K562 (cell line): ENCODE results near the gene AP3M1. TPM values are rescaled to one million over a fixed set of nuclear protein-coding genes. Genes with fewer than 3 reads are reported as not detected.
A peak's percentile ranks its signal among the peaks of the same experiment; 100 is the strongest.

Experiments used
- ARID3A ChIP-seq: IDR thresholded peaks from 2 replicates; pipeline ENCODE4 v1.6.1; 2012; ENCODE audit warnings: low read depth, low read length, improper control_type of control experiment, borderline replicate concordance
- BDP1 ChIP-seq: IDR thresholded peaks from 3 replicates; pipeline ENCODE4 v1.6.1; 2011; ENCODE audit not compliant: insufficient read length, insufficient read depth
- CC2D1A ChIP-seq: fragments of 450-650 bp; IDR thresholded peaks from 2 replicates; pipeline ENCODE4 v1.6.1; 2017; ENCODE audit warnings: mild to moderate bottlenecking
- CEBPB ChIP-seq: fragments of 450-650 bp; IDR thresholded peaks from 2 replicates; pipeline ENCODE4 v1.6.1; 2016; ENCODE audit warnings: missing genetic modification characterization, missing compliant biosample characterization
- EHMT2 ChIP-seq: fragments of 450-650 bp; IDR thresholded peaks from 2 replicates; pipeline ENCODE4 v1.6.1; 2018; ENCODE audit warnings: antibody characterized with exemption
- HOXB6 ChIP-seq: fragments of 250-450 bp; sonication (Bioruptor Pico); IDR thresholded peaks from 2 replicates; pipeline ENCODE4 v1.5.1; 2022; ENCODE audit warnings: mild to moderate bottlenecking, borderline replicate concordance
- IFI16 ChIP-seq: fragments of 250-450 bp; sonication (Bioruptor Pico); IDR thresholded peaks from 2 replicates; pipeline ENCODE4 v2.1.2; 2022; ENCODE audit warnings: mild to moderate bottlenecking, inconsistent platforms
- MAFK ChIP-seq: IDR thresholded peaks from 2 replicates; pipeline ENCODE4 v1.6.1; 2011; ENCODE audit warnings: low read length, improper control_type of control experiment
- NFIC ChIP-seq: fragments of 450-650 bp; IDR thresholded peaks from 2 replicates; pipeline ENCODE4 v1.6.1; 2017; ENCODE audit warnings: mild to moderate bottlenecking, inconsistent platforms
- NFIX ChIP-seq: fragments of 250-450 bp; sonication (Bioruptor Pico); IDR thresholded peaks from 2 replicates; pipeline ENCODE4 v1.4.0; 2020; ENCODE audit warnings: low read depth, mild to moderate bottlenecking, moderate library complexity
- NONO ChIP-seq, 2 experiments: fragments of 200-400 bp in 1 of 2; fragments of 450-650 bp in 1 of 2; formaldehyde crosslinking in 1 of 2; IDR thresholded peaks; 2 replicates each; pipeline ENCODE4 v1.6.1; 2017; ENCODE audit warnings: low read depth in 2 of 2, mild to moderate bottlenecking in 2 of 2, moderate library complexity in 2 of 2, low read length in 1 of 2
- NUFIP1 ChIP-seq: fragments of 450-650 bp; IDR thresholded peaks from 2 replicates; pipeline ENCODE4 v1.6.1; 2018; ENCODE audit not compliant: partially characterized antibody
- PPARD ChIP-seq: fragments of 250-450 bp; sonication (Bioruptor Pico); IDR thresholded peaks from 2 replicates; pipeline ENCODE4 v1.8.0; 2022; ENCODE audit warnings: inconsistent platforms, mild to moderate bottlenecking, moderate library complexity
- XRCC5 ChIP-seq: fragments of 200-400 bp; formaldehyde crosslinking; IDR thresholded peaks from 2 replicates; pipeline ENCODE4 v1.6.1; 2017; ENCODE audit warnings: low read depth, mild to moderate bottlenecking, low read length
- ZNF318 ChIP-seq, 2 experiments: fragments of 450-650 bp; IDR thresholded peaks; 2 replicates each; pipeline ENCODE4 v1.6.1; 2016; ENCODE audit warnings: mild to moderate bottlenecking in 2 of 2, borderline replicate concordance in 1 of 2, low read depth in 1 of 2, moderate library complexity in 1 of 2
- polyA plus RNA-seq, 8 experiments: library from polyadenylated mRNA; depleted of rRNA in 4 of 8; stranded (reverse) in 5 of 8; unstranded in 3 of 8; fragments of >200 nt; fragmentation: Nextera tagmentation in 2 of 8; fragmentation: Illumina TruSeq in 1 of 8; extraction: Ambion mirVana in 2 of 8; extraction: Trizol in 1 of 8; gene quantifications; 2 replicates each; pipeline versions ENCODE4 v1.2.1 to v1.2.3, GENCODE V29; 2011 to 2014; ENCODE audit warnings: inconsistent platforms in 1 of 8, missing spikeins in 1 of 8
- total RNA-seq, 7 experiments: library from RNA; depleted of rRNA in 6 of 7; stranded (reverse); fragments of >200 nt in 6 of 7; fragmentation: Illumina TruSeq in 2 of 7; extraction: Trizol in 2 of 7; gene quantifications; 2 replicates each; pipeline versions ENCODE4 v1.2.1 to v1.2.3, GENCODE V29; 2011 to 2021; ENCODE audit warnings: low replicate concordance in 1 of 7
- TF ChIP-seq, protein P1 (sequence below): fragments of 450-650 bp; formaldehyde crosslinking; IDR thresholded peaks from 2 replicates; pipeline ENCODE4 v1.4.0; 2022; ENCODE audit warnings: missing genetic modification characterization

AP3M1 gene
- total and polyA plus RNA-seq, 9 of the 15 experiments (the other 6 are each of a cell fraction or from before 2014, with no cell fraction given): 44.3 to 135 (median 67.6) TPM

DNA sequence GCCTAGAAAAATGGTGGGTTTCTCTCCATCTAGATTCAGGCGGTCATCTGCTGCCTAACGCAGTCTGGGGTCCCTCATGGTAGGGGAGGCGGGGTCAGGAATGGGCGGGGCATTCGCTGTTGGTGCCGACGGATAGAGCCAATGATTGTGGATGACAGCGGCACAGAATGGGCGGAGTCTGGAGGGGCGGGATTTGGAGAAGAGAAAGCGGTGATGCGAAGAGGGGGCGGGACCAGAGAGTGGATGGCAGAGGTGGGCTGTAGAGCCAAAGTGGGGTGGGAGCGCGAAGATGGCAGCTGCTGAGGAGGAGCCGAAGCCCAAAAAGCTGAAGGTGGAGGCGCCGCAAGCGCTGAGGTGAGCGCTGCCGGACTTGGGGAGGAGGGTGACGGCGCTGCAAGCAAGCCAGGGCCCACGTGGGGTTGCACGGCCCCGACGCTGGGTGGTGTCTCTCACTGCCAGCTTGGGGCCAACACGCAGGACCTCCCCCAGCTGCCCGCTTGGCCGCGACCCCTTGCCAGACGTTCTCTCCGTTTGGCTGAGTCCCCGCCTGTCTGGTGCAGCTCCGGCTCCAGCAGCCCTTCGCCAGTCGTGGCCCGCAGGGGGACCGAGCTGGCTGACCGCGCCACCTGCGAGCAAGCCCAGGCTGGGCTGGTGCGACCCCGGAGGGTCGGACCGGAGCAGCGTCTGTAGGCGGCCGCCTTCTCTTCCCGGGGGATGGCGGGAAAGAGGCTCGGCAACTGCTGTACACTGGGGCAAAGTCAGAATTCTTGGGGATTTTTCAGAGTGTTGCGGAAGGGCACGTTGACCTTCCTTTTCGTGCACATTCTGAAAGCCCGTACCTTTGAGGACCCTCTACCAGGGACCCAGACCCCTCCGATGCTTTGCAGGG lies 606 bp upstream of the AP3M1 start, which contains the start of gene ADK (continued):
- TF ChIP-seq ARID3A (no peak; the same call in 1 of the 2 replicates), EHMT2 (no peak), IFI16 (CRISPR knock-in tag) (no peak), BDP1 (no peak), CC2D1A (peak; percentile 15; the same call in 1 of the 2 replicates), NONO (IDR thresholded peaks at IDR 0.05; ENCODE audit: low read depth in 2 of 2, low read length in 1 of 2) (peak; percentile 39 to 40; a peak in 2 of 4 replicates), NUFIP1 (no peak), CEBPB (tag) (no peak), NFIX (CRISPR knock-in tag) (no peak), ZNF318 (IDR thresholded peaks at IDR 0.05; ENCODE audit: borderline replicate concordance in 1 of 2, low read depth in 1 of 2) (no peak), HOXB6 (CRISPR knock-in tag) (no peak), PPARD (no peak), NFIC (peak; percentile 27; the same call in 1 of the 2 replicates), XRCC5 (0 out of 2 replicates have a peak, but pooled peaks have one; percentile 4), MAFK (no peak)
- TF ChIP-seq, protein P1, sequence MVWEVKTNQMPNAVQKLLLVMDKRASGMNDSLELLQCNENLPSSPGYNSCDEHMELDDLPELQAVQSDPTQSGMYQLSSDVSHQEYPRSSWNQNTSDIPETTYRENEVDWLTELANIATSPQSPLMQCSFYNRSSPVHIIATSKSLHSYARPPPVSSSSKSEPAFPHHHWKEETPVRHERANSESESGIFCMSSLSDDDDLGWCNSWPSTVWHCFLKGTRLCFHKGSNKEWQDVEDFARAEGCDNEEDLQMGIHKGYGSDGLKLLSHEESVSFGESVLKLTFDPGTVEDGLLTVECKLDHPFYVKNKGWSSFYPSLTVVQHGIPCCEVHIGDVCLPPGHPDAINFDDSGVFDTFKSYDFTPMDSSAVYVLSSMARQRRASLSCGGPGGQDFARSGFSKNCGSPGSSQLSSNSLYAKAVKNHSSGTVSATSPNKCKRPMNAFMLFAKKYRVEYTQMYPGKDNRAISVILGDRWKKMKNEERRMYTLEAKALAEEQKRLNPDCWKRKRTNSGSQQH: peak; percentile 71; the same call in 1 of the 2 replicates
